Suppressor macrophage treated with lipopolysaccharide for 4 hours (primary cell): ENCODE results near the gene MAPK11.

ENCODE experiments used
- DNase-seq: peaks from one replicate; pipeline ENCODE4 v3.0.0-alpha.2; 2020

The MAPK11 gene

DNA sequence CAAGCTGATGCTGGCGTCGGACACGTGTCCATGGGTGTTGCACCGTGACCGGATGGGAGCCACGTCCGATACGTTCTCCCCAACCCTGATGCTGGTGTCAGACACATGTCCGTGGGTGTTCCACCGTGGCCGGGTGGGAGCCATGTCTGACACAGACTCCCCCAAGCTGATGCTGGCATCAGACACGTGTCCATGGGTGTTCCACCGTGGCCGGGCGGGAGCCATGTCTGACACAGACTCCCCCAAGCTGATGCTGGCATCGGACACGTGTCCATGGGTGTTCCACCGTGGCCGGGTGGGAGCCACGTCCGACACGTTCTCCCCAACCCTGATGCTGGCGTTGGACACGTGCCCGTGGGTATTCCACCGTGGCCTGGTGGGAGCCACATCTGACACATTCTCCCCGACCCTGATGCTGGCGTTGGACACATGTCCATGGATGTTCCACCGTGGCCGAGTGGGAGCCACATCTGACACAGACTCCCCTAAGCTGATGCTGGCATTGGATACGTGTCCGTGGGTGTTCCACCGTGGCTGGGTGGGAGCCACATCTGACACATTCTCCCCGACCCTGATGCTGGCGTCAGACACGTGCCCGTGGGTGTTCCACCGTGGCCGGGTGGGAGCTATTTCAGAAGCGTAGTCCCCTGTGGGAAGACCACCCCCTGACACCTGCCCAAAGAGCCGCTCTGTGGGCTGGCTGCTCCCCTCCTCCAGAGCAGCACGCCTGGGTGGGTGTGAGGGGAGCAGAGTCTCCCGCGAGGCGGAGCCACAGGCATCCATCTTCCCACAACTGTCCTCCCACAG lies 49.4 kb downstream of the MAPK11 start:
- no peak for DNase-seq

DNA sequence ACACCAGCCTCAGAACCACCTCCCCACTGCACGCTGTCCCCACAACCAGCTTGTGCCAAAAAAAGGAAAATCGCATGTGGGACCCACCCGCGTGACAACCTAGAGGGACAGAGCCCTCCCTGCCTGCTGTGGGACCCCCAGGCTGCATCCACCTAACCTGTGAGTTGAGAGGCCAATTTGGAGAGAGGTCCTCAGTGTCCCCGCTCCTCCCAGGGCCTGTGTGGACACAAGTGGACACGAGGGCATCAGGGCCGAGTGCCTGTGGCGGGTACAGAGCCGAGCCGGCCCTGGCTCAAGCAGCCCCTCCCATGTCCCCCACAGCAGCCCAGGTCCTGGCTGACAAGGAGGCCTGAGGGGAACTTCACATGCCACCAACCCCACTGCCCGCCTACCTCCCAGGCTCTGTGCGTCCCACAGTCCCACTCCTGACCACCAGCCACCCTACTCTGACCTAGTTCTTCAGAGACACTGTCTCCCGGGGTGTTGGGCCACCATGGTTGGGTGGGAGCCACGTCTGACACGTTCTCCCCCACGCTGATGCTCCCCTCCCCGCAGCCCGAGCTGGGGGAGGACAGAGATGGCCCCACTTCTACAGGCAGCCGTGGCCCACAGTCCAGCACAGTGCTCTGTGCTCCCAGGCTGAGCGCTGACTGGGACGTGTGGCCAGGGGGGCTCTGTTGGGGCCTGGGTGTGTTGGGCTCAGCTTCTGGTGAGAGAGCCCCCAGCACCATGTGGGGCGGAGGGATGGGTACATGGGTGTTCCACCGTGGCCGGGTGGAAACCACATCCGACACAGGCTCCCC lies 50.2 kb downstream of the MAPK11 start:
- no peak for DNase-seq

DNA sequence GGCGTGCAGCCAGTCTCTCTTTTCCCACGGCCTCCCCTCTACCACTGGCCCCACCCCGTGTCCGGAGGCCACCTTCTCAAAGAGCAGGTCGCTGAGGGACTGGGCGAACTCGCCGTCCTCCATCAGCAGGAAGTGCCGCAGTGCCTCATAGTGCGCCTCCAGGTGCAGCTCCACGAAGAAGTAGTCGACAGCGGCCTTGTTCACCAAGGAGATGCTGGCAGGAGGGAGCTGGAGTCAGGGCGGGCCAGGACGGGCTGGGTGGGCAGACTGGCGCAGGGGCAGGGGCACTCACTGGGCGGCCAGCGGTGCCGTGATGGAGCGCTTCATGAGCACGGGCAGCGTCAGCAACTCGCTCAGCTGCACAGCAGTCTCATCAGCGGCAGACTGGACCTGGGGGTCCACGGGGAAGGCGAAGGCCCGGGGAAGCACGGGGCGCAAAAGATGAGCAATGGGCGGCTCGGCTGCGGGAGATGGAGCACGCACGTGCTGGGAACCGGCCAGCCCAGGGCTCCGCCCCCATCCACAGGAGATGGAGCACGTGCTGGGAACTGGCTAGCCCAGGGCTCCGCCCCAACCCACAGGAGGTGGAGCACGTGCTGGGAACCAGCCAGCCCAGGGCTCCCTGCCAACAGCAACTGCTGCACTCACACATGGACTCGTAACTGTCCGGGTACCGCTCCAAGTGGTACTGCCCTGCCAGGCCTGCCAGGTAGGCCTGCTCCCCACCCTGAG lies 51.0 kb downstream of the MAPK11 start:
- peak; percentile 48 for DNase-seq

DNA sequence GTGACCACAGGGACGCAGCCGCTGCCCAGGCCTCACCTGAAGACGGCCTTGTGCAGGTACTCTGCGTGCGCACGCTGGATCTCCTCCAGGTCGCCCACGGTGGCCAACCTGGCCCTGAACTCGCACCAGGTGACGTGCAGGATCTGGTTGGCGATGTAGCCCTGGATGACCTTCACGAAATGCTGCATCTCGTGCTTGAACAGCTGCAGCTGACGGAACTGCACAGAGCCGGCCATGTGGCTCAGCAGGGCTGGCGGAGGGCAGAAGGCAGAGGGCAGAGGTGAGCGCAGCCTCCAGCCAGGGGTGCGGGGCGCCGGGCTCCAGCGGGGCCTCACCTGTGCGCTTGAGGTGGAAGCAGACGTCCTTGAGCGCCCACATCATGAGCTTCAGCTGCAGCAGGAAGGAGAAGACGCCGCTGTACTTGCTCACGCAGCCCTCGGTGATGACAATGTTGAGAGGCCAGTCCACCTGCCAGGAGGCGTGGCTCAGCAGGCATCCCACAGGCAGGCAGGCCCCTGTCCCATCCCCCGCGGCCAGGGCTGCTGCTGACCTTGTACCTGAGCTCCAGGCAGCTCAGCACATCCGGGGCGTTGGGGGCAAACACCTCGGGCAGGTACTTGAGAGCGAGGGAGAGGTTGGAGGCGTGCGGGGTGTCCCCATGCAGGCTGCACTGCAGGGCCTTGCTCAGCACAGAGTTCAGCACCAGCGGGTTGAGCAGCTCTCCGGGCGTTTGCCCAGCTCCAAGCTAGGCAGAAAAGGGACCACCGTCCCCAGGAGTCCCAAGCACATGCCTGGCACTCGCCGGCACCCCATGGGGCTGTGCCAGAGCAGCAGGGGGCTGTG lies 51.8 kb downstream of the MAPK11 start:
- no peak for DNase-seq

DNA sequence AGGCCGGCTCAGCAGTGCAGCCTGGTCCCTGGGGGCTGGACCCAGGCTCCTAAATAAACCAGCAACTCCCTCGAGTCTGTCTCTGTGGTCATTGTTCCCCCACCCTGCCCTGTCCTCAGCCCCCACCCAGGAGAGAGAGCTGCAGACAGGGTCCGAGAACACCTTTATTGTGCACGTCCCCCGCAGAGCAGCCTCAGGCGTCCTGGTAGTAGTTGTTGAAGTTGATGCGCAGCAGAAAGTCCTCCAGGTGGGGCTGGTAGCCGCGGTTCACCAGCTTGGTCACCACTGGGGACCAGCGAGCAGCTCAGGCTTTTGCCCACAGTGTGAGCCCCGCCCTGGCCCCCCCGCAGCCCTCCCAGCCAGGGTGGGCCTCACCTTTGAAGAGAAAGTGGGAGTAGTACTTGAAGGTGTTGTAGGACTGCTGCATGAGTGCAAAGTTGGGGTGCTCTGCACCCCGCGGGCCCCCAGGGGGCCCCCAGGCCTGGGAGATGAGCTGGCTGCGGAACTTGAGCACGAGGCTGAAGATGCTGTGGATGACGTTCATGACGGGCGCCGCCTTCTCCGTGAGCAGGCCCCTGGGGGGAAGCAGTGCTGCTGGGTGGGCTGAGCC lies 52.5 kb downstream of the MAPK11 start:
- no peak for DNase-seq

DNA sequence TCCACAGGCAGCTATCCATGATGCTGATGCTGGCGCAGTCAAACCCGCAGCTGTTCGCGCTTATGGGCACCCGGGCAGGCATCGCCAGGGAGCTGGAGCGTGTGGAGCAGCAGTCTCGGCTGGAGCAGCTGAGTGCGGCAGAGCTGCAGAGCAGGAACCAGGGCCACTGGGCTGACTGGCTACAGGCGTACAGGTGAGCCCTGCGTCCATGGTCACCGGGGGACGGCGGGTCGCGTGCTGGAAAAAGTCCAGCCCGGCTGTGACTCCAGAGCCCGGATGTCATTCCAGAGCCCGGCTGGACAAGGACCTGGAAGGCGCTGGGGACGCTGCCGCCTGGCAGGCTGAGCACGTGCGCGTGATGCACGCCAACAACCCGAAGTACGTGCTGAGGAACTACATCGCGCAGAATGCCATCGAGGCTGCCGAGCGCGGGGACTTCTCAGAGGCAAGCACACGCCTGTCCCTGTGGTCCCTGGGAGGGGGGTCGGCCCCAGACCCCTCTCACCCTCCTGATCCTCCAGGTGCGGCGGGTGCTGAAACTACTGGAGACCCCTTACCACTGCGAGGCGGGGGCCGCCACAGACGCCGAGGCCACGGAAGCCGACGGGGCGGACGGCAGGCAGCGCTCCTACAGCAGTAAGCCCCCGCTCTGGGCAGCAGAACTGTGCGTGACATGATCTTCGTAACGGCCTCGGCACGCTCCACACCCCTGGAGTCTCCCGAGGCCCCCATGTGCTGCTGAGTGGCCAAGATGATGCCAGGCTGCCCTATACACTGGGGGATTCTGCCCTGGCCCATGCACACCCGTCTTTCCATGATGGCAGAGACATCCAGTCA lies 53.3 kb downstream of the MAPK11 start:
- no peak for DNase-seq

DNA sequence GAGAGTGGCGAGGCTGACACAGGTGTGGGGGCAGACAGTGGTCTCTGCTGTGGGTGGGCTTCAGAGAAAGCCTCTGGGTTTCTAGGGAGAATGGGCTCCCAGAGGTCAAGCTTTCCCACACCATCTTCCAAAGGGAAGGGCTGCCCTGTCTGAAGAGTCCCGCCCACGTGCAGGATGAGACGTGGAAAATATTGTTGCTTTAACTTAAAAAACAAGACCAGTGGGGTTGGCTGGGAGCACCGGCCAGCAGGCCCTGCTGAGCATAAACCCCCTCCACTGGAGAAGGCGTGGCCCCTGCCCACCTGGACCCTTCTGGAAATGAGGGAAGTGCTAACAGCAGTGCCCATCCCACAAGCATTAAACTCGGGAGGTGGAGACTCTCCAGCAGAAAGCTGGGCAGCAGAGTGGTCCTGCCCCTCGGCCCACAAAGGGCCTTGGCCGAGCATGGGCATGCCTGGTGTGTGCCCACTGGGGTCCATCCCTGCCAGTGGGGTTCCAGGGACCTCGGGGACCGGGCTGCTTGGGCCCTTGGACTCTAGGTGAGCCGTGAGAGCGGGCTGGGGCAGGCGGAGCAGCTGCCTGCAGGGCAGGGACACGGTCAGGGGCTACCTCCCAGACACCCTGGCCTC lies 54.0 kb downstream of the MAPK11 start:
- no peak for DNase-seq

DNA sequence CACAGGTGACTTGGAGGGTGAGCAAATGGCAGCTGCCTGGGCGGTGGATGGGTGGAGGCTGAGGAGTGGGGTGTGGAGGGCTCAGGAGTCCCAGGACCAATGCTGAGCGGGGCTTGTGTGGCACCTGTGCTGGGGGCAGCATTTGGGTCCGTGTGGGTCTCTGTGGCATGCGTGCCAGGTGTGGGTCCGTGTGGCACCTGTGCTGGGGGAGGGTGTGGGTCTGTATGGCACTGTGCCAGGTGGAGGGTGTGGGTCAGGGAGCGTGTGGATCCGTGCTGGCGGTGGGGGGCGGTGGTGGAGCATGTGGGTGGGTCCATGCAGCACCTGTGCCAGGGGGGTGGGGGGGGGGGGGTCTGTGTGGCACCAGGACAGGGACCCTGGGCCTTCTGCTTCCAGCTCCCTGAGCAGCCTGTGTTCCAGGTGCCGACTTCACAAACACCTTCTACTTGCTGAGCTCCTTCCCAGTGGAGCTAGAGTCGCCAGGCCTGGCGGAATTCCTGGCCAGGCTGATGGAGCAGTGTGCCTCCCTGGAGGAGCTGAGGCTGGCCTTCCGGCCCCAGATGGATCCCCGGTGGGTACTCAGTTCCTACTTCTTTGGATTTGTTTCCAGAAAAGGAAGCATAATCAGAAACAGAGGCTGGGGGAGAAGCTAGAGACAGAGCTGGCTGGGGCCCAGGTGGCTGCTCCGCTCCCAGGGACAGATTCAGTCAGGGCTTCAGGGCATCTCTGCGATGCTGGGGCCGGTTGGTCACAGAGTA lies 54.7 kb downstream of the MAPK11 start:
- no peak for DNase-seq
